Ishikawa (cell line): Measurements from ENCODE around the gene ACOT6.

Experiments used
- CEBPB ChIP-seq: IDR thresholded peaks from 2 replicates; pipeline ENCODE4 v1.6.1; 2012
- EGR1 ChIP-seq: IDR thresholded peaks from 2 replicates; pipeline ENCODE4 v1.6.1; 2012
- EP300 ChIP-seq: IDR thresholded peaks from 2 replicates; pipeline ENCODE4 v1.6.1; 2012; ENCODE audit warnings: borderline replicate concordance
- FOXM1 ChIP-seq: IDR thresholded peaks from 2 replicates; pipeline ENCODE4 v1.6.1; 2012; ENCODE audit warnings: low read depth, borderline replicate concordance
- RAD21 ChIP-seq: IDR thresholded peaks from 2 replicates; pipeline ENCODE4 v1.6.1; 2012; ENCODE audit warnings: low read depth
- TF ChIP-seq, protein P1 (sequence below): IDR thresholded peaks from 2 replicates; pipeline ENCODE4 v1.6.1; 2012; ENCODE audit warnings: low read depth, mild to moderate bottlenecking

DNA sequence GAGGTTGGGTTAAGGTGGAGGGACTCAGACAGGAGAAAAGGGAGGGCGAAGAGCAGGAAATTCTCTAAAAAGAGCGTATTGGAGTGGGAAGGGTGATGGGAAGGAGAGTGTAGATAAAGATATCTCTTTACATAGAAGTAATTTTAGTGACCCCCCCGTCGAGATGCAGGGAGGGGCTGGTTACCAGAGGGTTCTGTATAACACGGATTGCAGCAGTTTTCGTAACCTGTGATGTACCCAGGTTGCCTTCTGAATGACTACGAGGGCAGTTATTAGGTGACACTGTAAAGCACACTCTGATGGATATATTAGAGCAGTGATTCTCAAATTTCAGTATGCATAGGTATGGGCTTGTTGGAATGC lies 32.9 kb downstream of the ACOT6 start:
- TF ChIP-seq, protein P1, sequence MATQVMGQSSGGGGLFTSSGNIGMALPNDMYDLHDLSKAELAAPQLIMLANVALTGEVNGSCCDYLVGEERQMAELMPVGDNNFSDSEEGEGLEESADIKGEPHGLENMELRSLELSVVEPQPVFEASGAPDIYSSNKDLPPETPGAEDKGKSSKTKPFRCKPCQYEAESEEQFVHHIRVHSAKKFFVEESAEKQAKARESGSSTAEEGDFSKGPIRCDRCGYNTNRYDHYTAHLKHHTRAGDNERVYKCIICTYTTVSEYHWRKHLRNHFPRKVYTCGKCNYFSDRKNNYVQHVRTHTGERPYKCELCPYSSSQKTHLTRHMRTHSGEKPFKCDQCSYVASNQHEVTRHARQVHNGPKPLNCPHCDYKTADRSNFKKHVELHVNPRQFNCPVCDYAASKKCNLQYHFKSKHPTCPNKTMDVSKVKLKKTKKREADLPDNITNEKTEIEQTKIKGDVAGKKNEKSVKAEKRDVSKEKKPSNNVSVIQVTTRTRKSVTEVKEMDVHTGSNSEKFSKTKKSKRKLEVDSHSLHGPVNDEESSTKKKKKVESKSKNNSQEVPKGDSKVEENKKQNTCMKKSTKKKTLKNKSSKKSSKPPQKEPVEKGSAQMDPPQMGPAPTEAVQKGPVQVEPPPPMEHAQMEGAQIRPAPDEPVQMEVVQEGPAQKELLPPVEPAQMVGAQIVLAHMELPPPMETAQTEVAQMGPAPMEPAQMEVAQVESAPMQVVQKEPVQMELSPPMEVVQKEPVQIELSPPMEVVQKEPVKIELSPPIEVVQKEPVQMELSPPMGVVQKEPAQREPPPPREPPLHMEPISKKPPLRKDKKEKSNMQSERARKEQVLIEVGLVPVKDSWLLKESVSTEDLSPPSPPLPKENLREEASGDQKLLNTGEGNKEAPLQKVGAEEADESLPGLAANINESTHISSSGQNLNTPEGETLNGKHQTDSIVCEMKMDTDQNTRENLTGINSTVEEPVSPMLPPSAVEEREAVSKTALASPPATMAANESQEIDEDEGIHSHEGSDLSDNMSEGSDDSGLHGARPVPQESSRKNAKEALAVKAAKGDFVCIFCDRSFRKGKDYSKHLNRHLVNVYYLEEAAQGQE = no peak
- TF ChIP-seq EGR1 (no peak), RAD21 (no peak), CEBPB (no peak), FOXM1 (no peak), EP300 (no peak)
